ENCODE data around the gene UBE2U. TPM values are rescaled to one million over a fixed set of nuclear protein-coding genes. Genes with fewer than 3 reads are reported as not detected.

Gene UBE2U
- total RNA-seq, 1 donor from 2014 or later = not detected

- TF ChIP-seq CTCF (conservative IDR thresholded peaks at IDR 0.05; ENCODE audit: low read depth, low read length) = no peak
- no peak overlapping the region for H3K4me3 ChIP-seq (ENCODE audit: low read depth, low read length)
- no peak for DNase-seq (ENCODE audit: low read depth)
These were observed 15.8 kb upstream of the UBE2U start for GRCh38 chr1:64187646-64188045.

GRCh38 chr1:64192290-64192689 lies 11.1 kb upstream of the UBE2U start:
- no peak overlapping the region for H3K4me3 ChIP-seq (ENCODE audit: low read depth, low read length)
- DNase-seq (ENCODE audit: low read depth) = no peak
- no peak for TF ChIP-seq CTCF (conservative IDR thresholded peaks at IDR 0.05; ENCODE audit: low read depth, low read length)

DNA sequence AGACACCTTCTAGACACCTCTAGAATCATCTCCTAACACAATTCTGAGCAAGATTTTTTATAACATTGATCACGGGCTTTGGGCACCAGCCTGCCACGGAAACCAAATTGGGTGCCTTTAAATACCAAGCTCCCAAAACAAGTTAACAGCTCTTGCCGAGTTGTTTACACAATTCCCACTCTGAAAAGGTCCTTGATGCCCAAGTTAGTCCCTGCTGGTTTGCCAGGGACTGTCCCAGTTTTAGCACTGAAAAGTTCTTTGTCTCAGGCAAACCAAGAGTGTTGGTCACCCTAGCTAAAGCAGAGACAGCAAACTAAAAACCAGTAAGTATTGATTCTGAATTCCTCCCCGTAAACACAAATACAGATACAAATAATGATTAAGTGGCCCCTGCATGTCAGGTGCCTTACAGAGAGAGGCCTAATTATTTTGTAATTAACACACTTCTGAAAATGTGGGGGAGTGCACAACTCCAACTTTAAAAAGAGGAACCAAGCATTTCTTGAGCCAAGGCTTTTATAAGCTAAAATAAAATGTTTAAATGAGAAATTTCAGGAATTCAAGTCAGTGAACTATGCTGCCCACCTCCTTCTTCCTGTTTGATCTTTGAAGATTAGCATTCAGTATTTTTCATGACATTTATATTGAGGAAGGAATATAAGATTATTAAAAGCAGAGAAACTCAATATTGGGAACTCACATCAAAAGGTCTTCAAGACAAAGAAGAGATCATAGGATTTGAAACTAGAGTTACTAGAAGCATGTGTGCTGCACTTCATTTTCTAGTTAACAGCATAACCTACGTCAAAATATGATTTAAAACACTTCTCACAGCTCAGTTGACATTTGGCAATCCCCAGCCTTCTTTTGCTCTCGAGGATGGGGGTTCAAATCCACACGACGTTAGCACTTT lies 9.0 kb upstream of the UBE2U start:
- no peak for DNase-seq (ENCODE audit: low read depth)
- no peak overlapping the region for H3K4me3 ChIP-seq (ENCODE audit: low read depth, low read length)
- no peak for TF ChIP-seq CTCF (conservative IDR thresholded peaks at IDR 0.05; ENCODE audit: low read depth, low read length)

DNA sequence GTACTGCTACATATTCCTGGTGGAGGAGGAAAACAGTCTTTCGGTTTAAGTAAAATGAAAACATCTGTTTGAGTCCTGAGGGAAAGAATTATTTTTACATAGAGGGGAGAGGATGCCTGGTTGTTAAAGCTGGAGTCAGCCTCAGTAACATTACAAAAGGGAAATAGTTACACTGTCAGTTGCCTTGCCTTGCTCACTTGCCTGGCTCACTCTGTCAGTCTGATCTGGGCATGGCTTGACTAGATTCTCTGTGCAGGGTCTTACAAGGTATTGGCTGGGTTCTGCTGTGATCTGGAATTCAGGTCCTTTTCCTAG lies 8.4 kb upstream of the UBE2U start:
- DNase-seq (ENCODE audit: low read depth) = no peak
- TF ChIP-seq CTCF (conservative IDR thresholded peaks at IDR 0.05; ENCODE audit: low read depth, low read length) = no peak
- no peak overlapping the region for H3K4me3 ChIP-seq (ENCODE audit: low read depth, low read length)

DNA sequence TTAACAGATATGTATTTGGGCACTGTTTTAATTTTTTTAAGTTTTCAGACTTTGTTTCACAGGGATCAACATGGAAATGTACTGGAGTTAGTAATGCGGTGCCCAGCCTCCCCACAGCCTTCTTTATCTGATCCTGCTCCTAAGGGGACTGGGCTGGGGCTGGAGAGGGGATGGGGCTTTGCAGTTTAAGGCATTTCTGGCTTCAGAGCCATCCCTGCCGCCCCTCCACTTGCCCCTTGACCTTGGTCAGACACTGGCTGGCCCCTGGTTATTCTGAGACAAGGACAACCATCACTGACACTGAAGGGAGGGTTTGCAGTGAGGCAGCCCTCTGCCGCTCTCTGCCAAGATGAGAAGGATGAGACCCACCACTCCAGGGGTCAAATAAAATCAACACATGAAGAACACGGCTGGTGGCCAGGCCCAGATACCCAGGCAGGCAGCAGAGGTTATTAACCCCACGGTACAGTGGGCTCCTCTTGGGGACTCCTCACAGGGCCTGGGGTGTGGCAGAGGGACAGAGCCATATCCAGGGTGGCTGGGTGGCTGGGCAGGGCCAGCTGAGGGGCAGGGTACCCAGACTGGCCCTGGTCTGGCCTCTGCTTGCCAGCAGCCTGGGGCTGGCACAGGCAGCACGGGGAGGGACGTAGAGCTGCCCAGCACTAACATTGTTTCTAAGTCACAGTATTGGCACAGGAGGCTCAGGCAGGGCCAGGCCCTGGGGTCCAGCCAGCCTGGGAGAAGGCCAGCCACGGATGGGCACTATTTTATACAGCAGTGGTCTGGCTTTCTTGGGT lies 7.2 kb upstream of the UBE2U start:
- DNase-seq (ENCODE audit: low read depth) = no peak
- TF ChIP-seq CTCF (conservative IDR thresholded peaks at IDR 0.05; ENCODE audit: low read depth, low read length) = no peak
- H3K4me3 ChIP-seq (ENCODE audit: low read depth, low read length) = no peak overlapping the region

DNA sequence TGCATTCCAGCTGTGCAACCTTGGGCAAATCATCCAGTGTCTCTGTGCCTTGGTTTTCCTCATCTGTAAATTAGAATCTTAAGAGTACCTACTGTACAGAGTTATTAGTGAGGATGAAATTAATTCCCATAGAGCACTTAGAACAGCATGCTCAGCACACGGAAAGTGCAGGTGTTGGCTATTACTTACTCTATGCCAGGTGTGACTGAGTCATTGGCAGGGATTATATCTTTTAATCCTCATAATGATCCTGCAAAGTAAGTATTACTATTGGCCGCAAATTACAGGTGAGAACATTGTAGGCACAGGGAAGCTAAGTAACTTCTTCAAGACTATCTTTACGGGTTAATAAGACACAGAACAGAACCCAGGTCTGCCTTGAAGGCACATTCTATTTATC lies 6.3 kb upstream of the UBE2U start:
- DNase-seq (ENCODE audit: low read depth) = no peak
- TF ChIP-seq CTCF (conservative IDR thresholded peaks at IDR 0.05; ENCODE audit: low read depth, low read length) = no peak
- no peak overlapping the region for H3K4me3 ChIP-seq (ENCODE audit: low read depth, low read length)
